GM23338 (cell line): ENCODE measurements around the gene SLC26A1. TPM values are rescaled to one million over a fixed set of nuclear protein-coding genes. Genes with fewer than 3 reads are reported as not detected.

Experiments used
- ATAC-seq: fragments of 200-7000 bp; cut with Tn5 transposase; 3 replicates; pipeline ENCODE4 v1.9.1; 2020
- DNase-seq: peaks from one replicate; pipeline ENCODE4 v3.0.0-alpha.2; 2015; ENCODE audit warnings: low spot score
- H2AFZ ChIP-seq: fragments of 200-600 bp; sonication (generic); 2 replicates; pipeline ENCODE4 v1.8.0; 2016; ENCODE audit warnings: antibody characterized with exemption, mild to moderate bottlenecking, moderate library complexity
- H3F3A ChIP-seq: fragments of 200-600 bp; sonication (generic); replicated peaks from 2 replicates; pipeline ENCODE4 v1.8.0; 2017; ENCODE audit warnings: antibody characterized with exemption, mixed run types, low read depth
- H3K27ac ChIP-seq: fragments of 200-600 bp; sonication (generic); 2 replicates; pipeline ENCODE4 v1.6.1; 2016; ENCODE audit warnings: low read depth
- H3K27me3 ChIP-seq: fragments of 200-600 bp; sonication (generic); 2 replicates; pipeline ENCODE4 v1.8.0; 2016; ENCODE audit warnings: mild to moderate bottlenecking, mixed run types, moderate library complexity; ENCODE audit not compliant: insufficient read depth
- H3K36me3 ChIP-seq: fragments of 200-600 bp; sonication (generic); 2 replicates; pipeline ENCODE4 v1.8.0; 2016; ENCODE audit warnings: mild to moderate bottlenecking; ENCODE audit not compliant: insufficient read depth
- H3K4me1 ChIP-seq: fragments of 200-600 bp; sonication (generic); 2 replicates; pipeline ENCODE4 v1.8.0; 2016; ENCODE audit warnings: mild to moderate bottlenecking, moderate library complexity; ENCODE audit not compliant: insufficient read depth
- H3K4me2 ChIP-seq: fragments of 200-600 bp; sonication (generic); 2 replicates; pipeline ENCODE4 v1.7.1; 2017; ENCODE audit warnings: mixed run types
- H3K4me3 ChIP-seq: fragments of 200-600 bp; sonication (generic); 2 replicates; pipeline ENCODE4 v1.6.1; 2016; ENCODE audit warnings: mixed run types
- H3K79me2 ChIP-seq: fragments of 200-600 bp; sonication (generic); replicated peaks from 2 replicates; pipeline ENCODE4 v1.8.0; 2017; ENCODE audit warnings: mild to moderate bottlenecking; ENCODE audit not compliant: insufficient read depth
- H3K9me2 ChIP-seq: fragments of 200-600 bp; sonication (generic); 2 replicates; pipeline ENCODE4 v1.8.0; 2017; ENCODE audit not compliant: insufficient read depth
- H4K20me1 ChIP-seq: fragments of 200-600 bp; sonication (generic); replicated peaks from 2 replicates; pipeline ENCODE4 v1.8.0; 2017; ENCODE audit warnings: mild to moderate bottlenecking; ENCODE audit not compliant: insufficient read depth
- H3K27ac Mint-ChIP-seq: 2 replicates; pipeline ENCODE4 v1.8.0; 2020; ENCODE audit warnings: inconsistent platforms, mild to moderate bottlenecking, moderate library complexity, mixed read lengths
- H3K27me3 Mint-ChIP-seq: 3 replicates; pipeline ENCODE4 v1.8.0; 2022; ENCODE audit warnings: low read depth, mild to moderate bottlenecking, moderate library complexity, mixed read lengths, inconsistent platforms; ENCODE audit not compliant: insufficient read depth, poor library complexity
- H3K36me3 Mint-ChIP-seq: 3 replicates; pipeline ENCODE4 v1.8.0; 2021; ENCODE audit warnings: low read depth, mild to moderate bottlenecking, inconsistent platforms, moderate library complexity, mixed read lengths
- H3K4me1 Mint-ChIP-seq: 3 replicates; pipeline ENCODE4 v1.8.0; 2020; ENCODE audit warnings: mild to moderate bottlenecking, inconsistent platforms, mixed read lengths
- H3K4me3 Mint-ChIP-seq: 3 replicates; pipeline ENCODE4 v1.8.0; 2021; ENCODE audit warnings: moderate library complexity, mild to moderate bottlenecking, inconsistent platforms, mixed read lengths
- H3K9me3 Mint-ChIP-seq: 3 replicates; pipeline ENCODE4 v1.8.0; 2020; ENCODE audit warnings: moderate library complexity, mild to moderate bottlenecking, inconsistent platforms, mixed read lengths
- CREB1 ChIP-seq: fragments of 250-450 bp; sonication (Bioruptor Pico); IDR thresholded peaks from 2 replicates; pipeline ENCODE4 v1.5.0; 2020; ENCODE audit warnings: low read depth, mild to moderate bottlenecking, moderate library complexity
- ETS1 ChIP-seq: IDR thresholded peaks from 2 replicates; pipeline ENCODE4 v1.6.1; 2016; ENCODE audit warnings: antibody characterized with exemption
- EZH2 ChIP-seq: fragments of 200-600 bp; sonication (generic); IDR thresholded peaks from one replicate; pipeline ENCODE4 v1.8.0; 2017; ENCODE audit warnings: antibody characterized with exemption, mild to moderate bottlenecking, low read depth; ENCODE audit not compliant: unreplicated experiment
- EZH2phosphoT487 ChIP-seq: fragments of 200-600 bp; sonication (generic); IDR thresholded peaks from one replicate; pipeline ENCODE4 v1.8.1; 2018; ENCODE audit warnings: antibody characterized with exemption; ENCODE audit not compliant: unreplicated experiment
- JUNB ChIP-seq: IDR thresholded peaks from one replicate; pipeline ENCODE4 v1.6.1; 2016; ENCODE audit warnings: antibody characterized with exemption; ENCODE audit not compliant: unreplicated experiment
- NANOG ChIP-seq: IDR thresholded peaks from 2 replicates; pipeline ENCODE4 v1.6.1; 2016; ENCODE audit warnings: antibody characterized with exemption, borderline replicate concordance
- POLR2AphosphoS5 ChIP-seq: IDR thresholded peaks from 2 replicates; pipeline ENCODE4 v1.6.1; 2016; ENCODE audit warnings: antibody characterized with exemption, low read depth
- ZNF114 ChIP-seq: fragments of 250-450 bp; sonication (Bioruptor Pico); IDR thresholded peaks from 2 replicates; pipeline ENCODE4 v1.5.0; 2020; ENCODE audit warnings: mild to moderate bottlenecking, moderate library complexity
- ZNF331 ChIP-seq: fragments of 250-450 bp; sonication (Bioruptor Pico); IDR thresholded peaks from 2 replicates; pipeline ENCODE4 v1.5.0; 2020; ENCODE audit warnings: low read depth, mild to moderate bottlenecking, moderate library complexity
- polyA plus RNA-seq: library from polyadenylated mRNA; unstranded; fragments of >200 nt; fragmentation: Nextera tagmentation; extraction: Ambion mirVana; gene quantifications from 2 replicates; pipeline ENCODE4 v1.2.1, GENCODE V29; 2016
- total RNA-seq: library from RNA; depleted of rRNA; stranded (reverse); fragments of >200 nt; shearing (Covaris generic); gene quantifications from 2 replicates; pipeline ENCODE4 v1.2.3, GENCODE V29; 2014
- TF ChIP-seq, protein P1 (sequence below), 2 experiments: fragments of 200-600 bp in 1 of 2; sonication (generic) in 1 of 2; conservative IDR thresholded peaks; 2 replicates each; pipeline versions ENCODE4 v1.5.1 to v1.6.1; 2016 to 2017; ENCODE audit warnings: antibody characterized with exemption in 2 of 2, low read depth in 2 of 2, mild to moderate bottlenecking in 2 of 2, moderate library complexity in 1 of 2
- TF ChIP-seq, protein P2 (sequence below): IDR thresholded peaks from one replicate; pipeline ENCODE4 v1.6.1; 2018; ENCODE audit warnings: antibody characterized with exemption; ENCODE audit not compliant: unreplicated experiment

SLC26A1 gene
- total and polyA plus RNA-seq, 2 experiments from 2014 or later: 0.10 to 0.27 TPM

GRCh38 chr4:1039493-1040343 lies 46.5 kb upstream of the SLC26A1 start:
- Histone ChIP-seq H3K4me2 (no peak overlapping the region), H3K9me2 (no peaks in the 10 kb centered on the region), H3K27me3 (no peaks in the 10 kb centered on the region), H2AFZ (no peak overlapping the region), H3F3A (no peaks in the 10 kb centered on the region), H3K79me2 (no peaks in the 10 kb centered on the region), H3K27ac (no peak overlapping the region), H3K4me1 (no peaks in the 10 kb centered on the region), H3K36me3 (no peaks in the 10 kb centered on the region), H4K20me1 (no peaks in the 10 kb centered on the region), H3K4me3 (no peak overlapping the region)
- Mint-ChIP-seq H3K36me3 (no peaks in the 10 kb centered on the region), H3K27me3 (peaks cover 10% of the 10 kb centered on the region), H3K9me3 (no peaks in the 10 kb centered on the region), H3K27ac (no peak overlapping the region), H3K4me1 (peaks cover 13% of the 10 kb centered on the region), H3K4me3 (no peak overlapping the region)
- ATAC-seq (peak; percentile 55), DNase-seq (no peak)
- TF ChIP-seq ZNF331: no peak
- no peak for TF ChIP-seq EZH2
- TF ChIP-seq, protein P1, sequence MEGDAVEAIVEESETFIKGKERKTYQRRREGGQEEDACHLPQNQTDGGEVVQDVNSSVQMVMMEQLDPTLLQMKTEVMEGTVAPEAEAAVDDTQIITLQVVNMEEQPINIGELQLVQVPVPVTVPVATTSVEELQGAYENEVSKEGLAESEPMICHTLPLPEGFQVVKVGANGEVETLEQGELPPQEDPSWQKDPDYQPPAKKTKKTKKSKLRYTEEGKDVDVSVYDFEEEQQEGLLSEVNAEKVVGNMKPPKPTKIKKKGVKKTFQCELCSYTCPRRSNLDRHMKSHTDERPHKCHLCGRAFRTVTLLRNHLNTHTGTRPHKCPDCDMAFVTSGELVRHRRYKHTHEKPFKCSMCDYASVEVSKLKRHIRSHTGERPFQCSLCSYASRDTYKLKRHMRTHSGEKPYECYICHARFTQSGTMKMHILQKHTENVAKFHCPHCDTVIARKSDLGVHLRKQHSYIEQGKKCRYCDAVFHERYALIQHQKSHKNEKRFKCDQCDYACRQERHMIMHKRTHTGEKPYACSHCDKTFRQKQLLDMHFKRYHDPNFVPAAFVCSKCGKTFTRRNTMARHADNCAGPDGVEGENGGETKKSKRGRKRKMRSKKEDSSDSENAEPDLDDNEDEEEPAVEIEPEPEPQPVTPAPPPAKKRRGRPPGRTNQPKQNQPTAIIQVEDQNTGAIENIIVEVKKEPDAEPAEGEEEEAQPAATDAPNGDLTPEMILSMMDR (conservative IDR thresholded peaks at IDR 0.05; ENCODE audit: low read depth in 2 of 2): no peak
- TF ChIP-seq ETS1: no peak
- no peak for TF ChIP-seq ZNF114 (CRISPR knock-in tag)
- TF ChIP-seq JUNB: no peak
- TF ChIP-seq, protein P2, sequence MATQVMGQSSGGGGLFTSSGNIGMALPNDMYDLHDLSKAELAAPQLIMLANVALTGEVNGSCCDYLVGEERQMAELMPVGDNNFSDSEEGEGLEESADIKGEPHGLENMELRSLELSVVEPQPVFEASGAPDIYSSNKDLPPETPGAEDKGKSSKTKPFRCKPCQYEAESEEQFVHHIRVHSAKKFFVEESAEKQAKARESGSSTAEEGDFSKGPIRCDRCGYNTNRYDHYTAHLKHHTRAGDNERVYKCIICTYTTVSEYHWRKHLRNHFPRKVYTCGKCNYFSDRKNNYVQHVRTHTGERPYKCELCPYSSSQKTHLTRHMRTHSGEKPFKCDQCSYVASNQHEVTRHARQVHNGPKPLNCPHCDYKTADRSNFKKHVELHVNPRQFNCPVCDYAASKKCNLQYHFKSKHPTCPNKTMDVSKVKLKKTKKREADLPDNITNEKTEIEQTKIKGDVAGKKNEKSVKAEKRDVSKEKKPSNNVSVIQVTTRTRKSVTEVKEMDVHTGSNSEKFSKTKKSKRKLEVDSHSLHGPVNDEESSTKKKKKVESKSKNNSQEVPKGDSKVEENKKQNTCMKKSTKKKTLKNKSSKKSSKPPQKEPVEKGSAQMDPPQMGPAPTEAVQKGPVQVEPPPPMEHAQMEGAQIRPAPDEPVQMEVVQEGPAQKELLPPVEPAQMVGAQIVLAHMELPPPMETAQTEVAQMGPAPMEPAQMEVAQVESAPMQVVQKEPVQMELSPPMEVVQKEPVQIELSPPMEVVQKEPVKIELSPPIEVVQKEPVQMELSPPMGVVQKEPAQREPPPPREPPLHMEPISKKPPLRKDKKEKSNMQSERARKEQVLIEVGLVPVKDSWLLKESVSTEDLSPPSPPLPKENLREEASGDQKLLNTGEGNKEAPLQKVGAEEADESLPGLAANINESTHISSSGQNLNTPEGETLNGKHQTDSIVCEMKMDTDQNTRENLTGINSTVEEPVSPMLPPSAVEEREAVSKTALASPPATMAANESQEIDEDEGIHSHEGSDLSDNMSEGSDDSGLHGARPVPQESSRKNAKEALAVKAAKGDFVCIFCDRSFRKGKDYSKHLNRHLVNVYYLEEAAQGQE: no peak
- TF ChIP-seq CREB1: no peak
- no peak for TF ChIP-seq EZH2phosphoT487
- no peak for TF ChIP-seq POLR2AphosphoS5
- TF ChIP-seq NANOG: no peak
